Measurements from ENCODE around the gene C17orf100.
"Not testable (repeated sequence)": the region's sequence is repeated elsewhere in the genome, so short reads cannot be mapped to it uniquely, and the experiment has no call there.

The C17orf100 gene

DNA sequence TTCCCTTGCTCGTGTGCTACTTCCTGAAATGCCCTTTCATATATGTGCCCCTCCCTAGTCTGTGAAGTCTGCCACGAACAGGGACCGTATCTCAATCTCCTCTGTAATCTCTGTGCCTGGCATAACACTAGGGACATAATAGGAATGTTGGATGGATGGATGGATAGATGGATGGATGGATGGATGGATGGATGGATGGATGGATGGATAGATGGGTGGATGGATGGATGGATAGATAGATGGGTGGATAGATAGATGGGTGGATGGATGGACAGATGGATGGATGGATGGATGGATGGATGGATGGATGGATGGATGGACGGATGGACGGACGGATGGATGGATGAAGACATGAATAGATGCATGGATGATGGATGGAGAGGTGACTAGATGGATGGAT is 40.4 kb downstream of the C17orf100 start:
- not testable (repeated sequence) for DNase-seq (ENCODE audit: low read depth)

DNA sequence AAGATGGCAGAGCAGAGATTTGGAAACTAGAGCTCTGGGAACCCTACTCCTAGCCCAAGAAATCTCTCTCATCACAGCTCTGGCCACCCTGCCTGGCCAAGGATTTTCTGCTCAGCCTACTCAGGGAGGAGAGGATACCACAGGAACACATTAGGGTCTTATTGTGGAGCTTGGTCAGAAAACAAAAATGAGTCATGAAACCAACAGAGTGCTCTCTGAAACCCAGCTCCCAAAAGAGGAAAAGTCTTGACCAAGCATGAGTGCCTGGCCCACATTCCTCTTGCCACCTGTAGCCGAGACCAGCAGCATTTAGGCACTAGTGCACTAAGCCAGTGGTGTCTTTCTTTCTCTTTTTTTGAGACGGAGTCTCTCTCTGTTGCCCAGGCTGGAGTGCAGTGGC is 43.5 kb downstream of the C17orf100 start:
- no peak for DNase-seq (ENCODE audit: low read depth)

DNA sequence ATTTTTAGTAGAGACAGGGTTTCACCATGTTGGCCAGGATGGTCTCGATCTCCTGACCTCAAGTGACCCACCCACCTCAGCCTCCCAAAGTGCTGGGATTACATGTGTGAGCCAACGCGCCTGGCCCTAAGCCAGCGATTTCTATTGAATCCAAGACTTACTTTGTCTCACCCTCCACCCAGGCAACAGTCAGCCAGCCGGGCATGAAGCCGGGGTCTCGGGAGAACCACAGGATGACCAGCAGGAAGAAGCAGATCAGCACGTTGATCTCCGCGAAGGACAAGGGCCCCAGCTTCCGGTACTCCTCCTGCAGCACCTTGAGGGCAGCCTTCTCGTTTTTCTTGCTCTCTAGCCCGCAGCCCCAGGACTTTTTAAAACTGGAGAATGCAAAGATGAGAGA is 44.0 kb downstream of the C17orf100 start:
- no peak for DNase-seq (ENCODE audit: low read depth)

DNA sequence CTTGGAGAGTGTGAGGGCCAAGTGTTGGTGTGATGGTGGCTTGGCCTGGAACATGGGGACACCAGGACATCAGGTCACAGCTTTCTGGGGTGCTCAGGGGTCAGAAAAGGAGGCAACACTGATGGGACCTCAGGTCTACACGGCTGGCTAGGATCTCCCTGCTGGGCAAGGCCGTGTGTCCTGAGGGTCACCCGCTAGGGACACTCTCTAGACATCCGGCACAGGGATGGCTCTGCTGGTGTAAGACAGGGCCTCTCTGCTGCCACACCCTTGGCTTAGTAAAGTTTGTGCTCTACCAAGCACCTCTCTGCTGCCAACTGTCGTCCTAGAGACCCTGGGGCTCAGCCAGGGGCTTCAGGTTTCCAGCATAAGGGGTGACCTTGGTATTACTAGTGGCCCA is 45.3 kb downstream of the C17orf100 start:
- no peak for DNase-seq (ENCODE audit: low read depth)

DNA sequence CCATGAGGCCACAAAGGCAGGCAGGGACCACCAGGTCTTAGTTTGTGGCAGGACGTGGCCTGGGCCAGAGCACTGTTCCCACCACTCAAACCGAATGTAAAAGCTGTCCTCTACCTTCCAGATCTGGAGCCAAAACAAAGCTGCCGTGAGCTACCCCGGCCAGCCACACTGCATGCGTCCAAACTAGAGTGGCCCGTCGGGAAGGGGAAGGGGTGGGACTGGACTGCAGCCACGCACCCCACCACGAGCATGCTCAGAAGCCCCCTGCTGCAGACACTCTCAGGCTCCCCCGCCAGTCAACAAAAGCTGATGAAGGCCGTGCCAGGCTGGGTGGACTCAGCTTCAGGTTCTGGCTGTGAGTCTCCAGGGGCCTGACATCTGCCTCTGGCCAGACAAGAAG is 46.4 kb downstream of the C17orf100 start:
- DNase-seq (ENCODE audit: low read depth), result no peak

DNA sequence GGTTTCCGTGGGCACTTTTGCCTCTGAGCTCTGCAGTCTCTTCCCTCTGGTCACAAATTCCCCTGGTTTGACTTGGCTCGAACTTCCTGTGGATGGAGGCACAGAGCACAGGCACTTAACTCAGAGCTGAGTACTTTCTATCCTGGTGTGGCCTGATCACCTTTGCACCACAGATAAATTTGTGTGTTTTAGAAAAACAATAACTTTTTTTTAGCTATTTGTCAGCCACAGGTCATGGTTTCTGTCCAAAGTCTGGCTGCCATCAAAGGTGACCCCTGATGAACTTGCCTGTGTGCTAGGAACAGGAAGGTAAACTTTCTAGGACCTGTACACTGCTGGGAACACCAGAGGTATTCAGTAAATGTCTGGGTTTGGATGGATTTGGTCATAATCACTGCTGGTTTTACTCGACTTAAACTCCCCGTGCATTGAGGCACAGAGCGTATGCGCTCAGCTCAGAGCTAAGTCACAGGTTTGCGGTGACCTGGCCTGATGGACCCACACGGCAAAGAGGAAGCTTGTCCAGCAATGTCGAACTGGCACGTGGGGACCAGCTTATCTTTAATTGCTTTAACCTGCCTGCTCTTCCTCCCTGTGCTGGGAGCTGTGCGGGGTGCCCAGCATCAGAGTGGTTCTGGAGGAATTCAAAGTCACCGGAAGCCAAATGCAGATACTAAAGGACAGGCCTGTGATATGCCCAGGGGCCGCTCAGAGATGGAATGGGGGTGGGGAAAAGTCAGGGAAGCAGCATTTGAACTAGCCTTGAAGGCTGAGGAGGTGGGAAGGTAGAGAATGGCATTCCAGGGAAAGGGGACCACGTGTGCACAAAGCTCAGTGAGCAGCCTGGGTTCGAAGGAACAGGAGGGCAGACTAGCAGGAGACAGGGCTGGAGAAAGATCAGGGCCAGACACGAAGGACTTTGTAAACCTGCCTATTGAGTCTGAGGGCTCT is 48.7 kb downstream of the C17orf100 start:
- DNase-seq (ENCODE audit: low read depth), result no peak

DNA sequence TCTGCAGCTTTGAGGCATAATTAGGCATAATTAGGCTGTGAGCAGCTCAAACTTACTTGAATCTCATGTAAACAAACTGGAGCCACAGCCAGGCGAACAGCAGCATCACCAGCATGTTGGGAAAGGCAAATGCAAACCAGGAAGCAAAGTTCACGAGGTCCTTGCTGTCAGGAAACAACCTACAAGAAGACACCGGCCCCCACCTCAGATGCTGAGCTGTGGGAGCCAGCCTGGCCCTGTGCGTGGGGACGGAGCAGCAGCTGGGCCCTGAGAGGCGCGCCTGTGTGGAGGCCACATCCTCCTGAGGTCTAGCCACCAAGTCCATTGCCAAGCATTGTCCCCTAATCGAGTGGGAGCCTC is 49.4 kb downstream of the C17orf100 start:
- DNase-seq (ENCODE audit: low read depth), result no peak

DNA sequence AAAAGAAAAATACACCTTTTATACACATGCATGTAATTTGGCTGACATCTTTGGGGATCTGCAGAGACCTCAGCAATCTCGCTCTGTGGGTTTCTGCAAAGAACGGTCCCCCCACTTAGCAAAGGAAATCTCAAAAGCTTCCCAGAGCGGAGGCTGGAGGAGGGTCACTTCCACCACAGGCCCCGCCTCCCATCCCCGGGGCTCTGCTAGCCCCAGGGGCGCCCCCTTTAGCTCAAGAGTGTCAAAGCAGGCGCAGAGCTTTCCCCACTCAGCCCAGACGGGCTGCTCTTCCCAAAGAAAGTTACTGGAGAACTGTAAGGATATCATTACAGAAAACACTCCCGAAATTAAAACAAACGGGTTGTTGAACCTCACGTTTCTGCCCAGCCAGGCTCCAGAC is 50.2 kb downstream of the C17orf100 start:
- no peak for DNase-seq (ENCODE audit: low read depth)

DNA sequence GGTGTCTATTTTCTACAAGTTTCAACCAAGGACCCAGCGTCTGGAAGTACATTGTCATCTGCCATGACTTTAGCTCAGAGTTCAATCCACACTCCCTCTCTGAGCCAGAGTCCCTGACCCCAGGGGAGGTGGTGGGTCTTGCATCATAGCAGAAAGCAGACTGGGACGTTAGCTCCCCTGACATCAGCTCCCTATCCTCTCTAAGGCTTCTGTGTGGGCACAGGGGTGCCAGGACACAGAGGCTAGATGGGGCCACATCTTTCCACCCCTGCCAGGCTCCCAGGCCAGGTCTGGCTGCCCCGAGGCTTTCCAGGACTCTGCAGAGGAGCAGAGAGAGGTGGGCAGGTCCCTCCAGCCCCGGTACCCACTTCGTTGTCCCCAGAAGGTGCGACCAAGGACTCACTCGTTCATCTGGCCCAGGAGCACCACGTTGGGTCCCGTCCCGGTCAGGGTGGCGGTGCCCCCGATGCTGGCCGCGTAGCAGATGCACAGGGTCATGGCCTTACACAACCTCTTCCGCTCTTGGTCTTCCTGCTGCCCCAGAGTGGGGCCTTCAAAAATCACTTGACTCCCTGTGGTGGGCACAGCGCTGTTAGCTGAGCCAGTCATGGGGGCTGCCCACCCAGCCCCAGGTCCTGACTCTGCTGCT is 51.1 kb downstream of the C17orf100 start:
- no peak for DNase-seq (ENCODE audit: low read depth)

Data from HS-27A (cell line).